Skeletal muscle satellite cell (primary cell): Measurements from ENCODE around the gene EPS15.
"Not testable (repeated sequence)": the region's sequence is repeated elsewhere in the genome, so short reads cannot be mapped to it uniquely, and the experiment has no call there.

Experiments
- H3K27me3 ChIP-seq: 2 replicates; pipeline ENCODE4 v1.7.0; 2013; ENCODE audit warnings: low read length; ENCODE audit not compliant: control insufficient read depth, insufficient read depth
- H3K36me3 ChIP-seq: 2 replicates; pipeline ENCODE4 v1.7.0; 2013; ENCODE audit warnings: mild to moderate bottlenecking, control low read depth, low read length; ENCODE audit not compliant: insufficient read depth
- H3K4me1 ChIP-seq: 2 replicates; pipeline ENCODE4 v1.7.0; 2013; ENCODE audit warnings: low read length; ENCODE audit not compliant: control insufficient read depth, insufficient read depth
- H3K4me2 ChIP-seq: 2 replicates; pipeline ENCODE4 v1.7.0; 2013; ENCODE audit warnings: mild to moderate bottlenecking, low read length
- H3K4me3 ChIP-seq: 2 replicates; pipeline ENCODE4 v1.7.0; 2013; ENCODE audit warnings: low read length
- H3K9ac ChIP-seq: 2 replicates; pipeline ENCODE4 v1.7.0; 2013; ENCODE audit warnings: mild to moderate bottlenecking, low read depth, low read length, moderate library complexity
- H3K9me3 ChIP-seq: replicated peaks from 2 replicates; pipeline ENCODE4 v1.7.0; 2013; ENCODE audit warnings: mild to moderate bottlenecking, control low read depth, low read length

The EPS15 gene

DNA sequence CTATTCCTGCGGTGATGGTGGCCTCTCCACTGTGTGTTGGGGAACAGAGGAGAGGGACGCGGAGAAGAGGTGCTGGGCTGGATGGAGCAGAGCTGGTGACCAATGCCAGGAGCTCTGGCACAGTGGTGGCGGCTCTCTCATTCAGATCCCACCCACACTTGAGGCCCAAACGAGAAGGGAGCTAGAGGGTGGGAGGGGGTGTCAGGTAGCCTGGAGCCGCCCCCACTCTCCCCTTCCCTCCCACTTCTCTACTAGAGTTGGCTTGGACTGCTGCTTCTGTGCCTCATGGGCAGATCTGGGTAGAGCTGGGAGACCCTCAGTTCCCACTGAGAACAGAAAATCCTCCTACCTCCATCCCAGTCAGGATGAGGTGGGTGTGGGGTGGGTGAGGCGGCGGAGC is 192.2 kb downstream of the EPS15 start:
- H3K9me3 ChIP-seq: no peaks in the 10 kb centered on the region
- H3K4me3 ChIP-seq: no peak overlapping the region
- no peaks in the 10 kb centered on the region for H3K27me3 ChIP-seq
- H3K4me2 ChIP-seq: no peak overlapping the region
- no peak overlapping the region for H3K9ac ChIP-seq
- H3K4me1 ChIP-seq: peaks cover 42% of the 10 kb centered on the region
- no peaks in the 10 kb centered on the region for H3K36me3 ChIP-seq

DNA sequence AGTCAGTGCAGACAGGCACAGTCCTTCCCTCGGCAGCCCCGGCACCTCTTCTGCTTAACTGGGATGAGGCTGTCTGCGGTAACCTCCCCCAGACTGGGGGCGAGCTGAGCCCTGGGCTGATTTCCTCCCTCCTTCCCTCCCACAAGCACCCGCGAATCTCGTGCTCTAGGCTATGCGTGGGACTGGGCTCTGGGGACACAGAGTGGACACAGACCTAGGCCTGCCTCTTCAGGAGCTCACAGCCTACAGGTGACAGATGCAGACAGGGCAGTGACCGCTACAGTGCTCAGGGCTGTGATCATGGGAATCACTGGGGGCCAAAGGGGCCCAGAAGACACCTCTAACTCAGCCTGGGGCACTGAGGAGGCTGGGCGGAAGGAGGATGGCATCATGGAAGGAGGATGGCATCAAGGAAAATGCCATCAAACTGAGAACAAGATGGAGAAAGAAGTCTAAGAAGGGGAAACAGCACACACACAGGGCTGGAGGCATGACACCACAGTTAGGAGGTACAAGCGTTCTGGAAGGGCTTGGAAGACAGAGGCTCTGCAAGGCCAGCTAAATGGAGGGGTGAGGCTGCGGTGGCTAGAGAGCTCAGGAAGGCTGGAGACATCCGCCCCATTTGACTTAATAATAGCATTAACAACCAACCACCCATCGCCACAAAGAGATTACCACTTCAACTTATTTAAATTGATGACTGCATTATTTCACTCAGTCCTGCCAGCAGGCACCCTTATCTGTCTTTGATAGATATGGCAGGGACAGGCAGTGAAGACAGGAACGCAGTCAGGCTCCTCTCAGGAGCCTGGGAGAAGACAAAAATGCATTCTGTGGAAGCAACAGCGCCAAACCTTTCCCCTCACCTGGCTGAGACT is 192.9 kb downstream of the EPS15 start:
- Histone ChIP-seq H3K9ac (no peak overlapping the region), H3K4me1 (peaks cover 35% of the 10 kb centered on the region), H3K27me3 (no peaks in the 10 kb centered on the region), H3K36me3 (no peaks in the 10 kb centered on the region), H3K4me3 (no peak overlapping the region), H3K4me2 (no peak overlapping the region), H3K9me3 (no peaks in the 10 kb centered on the region)

DNA sequence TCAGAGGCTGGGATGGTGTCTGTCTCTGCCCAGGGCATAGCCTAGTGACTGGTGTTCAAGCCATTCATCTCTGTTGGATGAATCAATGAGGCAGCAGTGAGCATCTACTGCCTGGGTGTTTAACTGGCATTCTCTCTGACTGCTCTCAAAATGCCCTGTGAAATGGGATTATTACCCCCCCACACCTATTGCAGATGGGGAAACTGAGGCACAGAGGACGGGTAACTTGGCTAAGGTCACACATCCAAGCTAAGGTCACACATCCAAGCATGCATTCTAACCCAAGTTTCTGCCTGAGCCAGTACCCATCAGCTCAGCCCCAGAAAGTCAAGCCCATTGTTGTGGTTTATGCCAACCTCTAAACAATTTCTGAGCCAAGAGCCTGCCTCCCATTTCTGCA is 193.7 kb downstream of the EPS15 start:
- Histone ChIP-seq H3K27me3 (no peaks in the 10 kb centered on the region), H3K4me1 (peaks cover 29% of the 10 kb centered on the region), H3K4me2 (no peak overlapping the region), H3K9me3 (no peaks in the 10 kb centered on the region), H3K36me3 (no peaks in the 10 kb centered on the region), H3K9ac (no peak overlapping the region), H3K4me3 (no peak overlapping the region)

DNA sequence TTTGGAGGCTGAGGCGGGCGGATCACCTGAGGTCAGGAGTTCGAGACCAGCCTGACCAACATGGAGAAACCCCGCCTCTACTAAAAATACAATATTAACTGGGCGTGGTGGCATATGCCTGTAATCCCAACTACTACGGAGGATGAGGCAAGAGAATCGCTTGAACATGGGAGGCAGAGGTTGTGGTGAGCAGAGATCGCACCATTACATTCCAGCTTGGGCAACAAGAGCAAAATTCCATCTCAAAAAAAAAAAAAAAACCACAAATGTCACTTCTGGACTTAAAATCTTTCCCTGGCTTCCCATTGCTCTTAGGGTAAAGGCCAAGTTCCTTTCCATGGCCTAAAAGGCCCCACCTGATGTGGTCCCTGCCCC is 194.1 kb downstream of the EPS15 start:
- not testable (repeated sequence) for H3K4me3 ChIP-seq, H3K4me2 ChIP-seq, H3K9ac ChIP-seq, H3K36me3 ChIP-seq, H3K27me3 ChIP-seq, H3K9me3 ChIP-seq
- H3K4me1 ChIP-seq: peaks cover 29% of the 10 kb centered on the region

DNA sequence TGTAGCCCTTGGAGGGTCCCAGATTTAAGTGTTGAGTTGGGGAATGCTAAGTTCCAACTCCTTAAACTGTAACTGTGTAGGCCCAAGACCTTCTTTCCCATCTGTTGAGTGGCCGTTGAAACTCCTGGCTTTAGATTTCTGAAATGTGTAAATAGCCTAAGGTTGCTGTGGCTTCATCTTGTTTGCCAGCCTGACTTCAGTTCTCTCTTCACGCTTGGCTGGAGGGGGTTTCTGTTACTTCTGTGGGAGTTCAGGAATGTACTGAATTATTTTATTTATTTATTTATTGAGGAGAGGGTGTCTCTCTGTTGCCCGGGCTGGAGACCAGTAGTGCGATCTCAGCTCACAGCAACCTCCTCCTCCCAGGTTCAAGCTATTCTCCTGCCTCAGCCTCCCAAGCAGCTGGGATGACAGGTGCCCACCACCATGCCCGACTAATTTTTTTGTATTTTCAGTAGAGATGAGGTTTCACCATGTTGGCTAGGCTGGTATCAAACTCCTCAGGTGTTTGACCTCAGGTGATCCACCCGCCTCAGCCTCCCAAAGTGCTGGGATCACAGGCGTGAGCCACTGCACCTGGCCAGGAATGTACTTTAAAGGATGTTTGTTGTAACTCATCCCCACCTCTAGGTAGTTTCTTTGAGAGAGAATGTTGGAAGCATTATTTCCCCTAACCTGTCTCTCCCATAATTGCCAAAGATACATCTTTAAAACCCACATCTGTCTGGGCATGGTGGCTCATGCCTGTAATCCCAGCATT is 194.6 kb downstream of the EPS15 start:
- no peaks in the 10 kb centered on the region for H3K36me3 ChIP-seq
- peaks cover 23% of the 10 kb centered on the region for H3K4me1 ChIP-seq
- no peaks in the 10 kb centered on the region for H3K9me3 ChIP-seq
- H3K4me3 ChIP-seq: no peak overlapping the region
- no peak overlapping the region for H3K9ac ChIP-seq
- no peaks in the 10 kb centered on the region for H3K27me3 ChIP-seq
- no peak overlapping the region for H3K4me2 ChIP-seq

DNA sequence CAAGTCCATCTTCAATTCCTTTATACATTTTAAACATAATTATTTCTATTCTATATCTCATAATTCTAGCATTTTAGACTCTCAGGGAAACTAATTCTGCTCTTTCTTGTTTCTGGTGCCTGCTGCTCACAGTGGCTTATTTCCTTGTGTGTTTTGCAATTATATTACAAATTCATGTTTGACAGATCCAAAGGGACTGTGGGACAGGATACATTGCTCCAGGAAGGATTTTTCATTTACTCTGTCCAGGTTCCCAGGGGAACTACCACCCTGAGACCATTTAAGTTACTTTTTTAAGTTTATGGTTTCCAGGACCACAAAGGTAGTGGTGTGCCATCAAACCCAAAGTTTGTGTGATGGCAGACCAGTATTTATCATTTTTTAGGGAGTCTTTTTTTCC is 195.3 kb downstream of the EPS15 start:
- Histone ChIP-seq H3K4me1 (peaks cover 16% of the 10 kb centered on the region), H3K9ac (no peak overlapping the region), H3K4me3 (no peak overlapping the region), H3K27me3 (no peaks in the 10 kb centered on the region), H3K9me3 (no peaks in the 10 kb centered on the region), H3K36me3 (no peaks in the 10 kb centered on the region), H3K4me2 (no peak overlapping the region)

DNA sequence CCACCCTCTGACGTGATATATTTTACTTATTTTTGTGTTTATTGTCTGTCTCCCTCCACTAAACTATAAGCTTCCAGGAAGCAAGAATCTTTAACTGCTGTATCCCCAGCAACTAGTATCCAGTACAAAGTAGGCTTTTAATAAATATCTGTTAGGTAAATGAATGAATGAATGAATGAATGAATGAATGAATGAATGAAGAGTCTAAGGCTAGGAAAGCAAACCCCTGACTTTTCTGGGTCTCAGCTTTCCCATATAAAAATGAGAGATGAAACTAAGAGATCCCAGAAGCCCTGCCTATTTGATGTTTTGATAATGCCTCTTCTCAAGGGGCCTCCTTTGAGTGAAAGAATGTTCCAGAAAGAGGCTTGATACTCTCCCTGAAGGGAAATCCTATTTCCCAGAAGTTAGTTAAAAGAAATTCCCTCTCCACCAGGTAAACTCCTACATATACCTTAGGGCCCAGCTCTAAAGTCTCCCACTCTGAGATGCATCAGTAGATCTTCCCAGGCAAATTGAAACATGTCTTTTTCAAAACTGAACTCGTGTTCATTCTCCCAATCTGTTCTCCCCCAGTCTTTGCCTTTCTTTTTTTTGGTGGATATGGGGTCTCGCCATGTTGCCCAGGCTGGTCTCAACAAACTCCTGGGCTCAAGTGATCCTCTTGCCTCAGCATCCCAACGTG is 196.5 kb downstream of the EPS15 start:
- H3K4me3 ChIP-seq: no peak overlapping the region
- peaks cover 4% of the 10 kb centered on the region for H3K4me1 ChIP-seq
- H3K9me3 ChIP-seq: no peaks in the 10 kb centered on the region
- H3K27me3 ChIP-seq: no peaks in the 10 kb centered on the region
- no peak overlapping the region for H3K9ac ChIP-seq
- no peaks in the 10 kb centered on the region for H3K36me3 ChIP-seq
- H3K4me2 ChIP-seq: no peak overlapping the region

DNA sequence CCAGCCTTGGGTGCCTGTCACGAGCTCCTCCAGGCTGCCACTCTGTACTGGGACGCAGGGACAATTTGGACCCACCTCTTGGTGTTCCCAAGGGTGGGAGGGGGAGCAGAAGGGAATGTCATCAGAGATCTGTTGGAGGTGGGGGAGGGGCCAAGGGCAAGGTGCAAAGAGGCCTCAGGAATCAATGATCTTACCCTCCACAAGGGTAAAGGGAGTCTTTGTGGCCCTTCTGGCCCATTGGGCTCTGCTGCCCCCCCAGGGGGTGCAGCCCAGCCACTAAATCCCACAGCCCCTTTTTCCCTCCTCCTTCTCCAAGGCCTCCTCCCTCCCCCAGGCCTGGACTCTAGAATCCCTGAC is 197.2 kb downstream of the EPS15 start:
- Histone ChIP-seq H3K36me3 (no peaks in the 10 kb centered on the region), H3K4me1 (no peaks in the 10 kb centered on the region), H3K9ac (no peak overlapping the region), H3K4me3 (no peak overlapping the region), H3K9me3 (no peaks in the 10 kb centered on the region), H3K27me3 (no peaks in the 10 kb centered on the region), H3K4me2 (no peak overlapping the region)

DNA sequence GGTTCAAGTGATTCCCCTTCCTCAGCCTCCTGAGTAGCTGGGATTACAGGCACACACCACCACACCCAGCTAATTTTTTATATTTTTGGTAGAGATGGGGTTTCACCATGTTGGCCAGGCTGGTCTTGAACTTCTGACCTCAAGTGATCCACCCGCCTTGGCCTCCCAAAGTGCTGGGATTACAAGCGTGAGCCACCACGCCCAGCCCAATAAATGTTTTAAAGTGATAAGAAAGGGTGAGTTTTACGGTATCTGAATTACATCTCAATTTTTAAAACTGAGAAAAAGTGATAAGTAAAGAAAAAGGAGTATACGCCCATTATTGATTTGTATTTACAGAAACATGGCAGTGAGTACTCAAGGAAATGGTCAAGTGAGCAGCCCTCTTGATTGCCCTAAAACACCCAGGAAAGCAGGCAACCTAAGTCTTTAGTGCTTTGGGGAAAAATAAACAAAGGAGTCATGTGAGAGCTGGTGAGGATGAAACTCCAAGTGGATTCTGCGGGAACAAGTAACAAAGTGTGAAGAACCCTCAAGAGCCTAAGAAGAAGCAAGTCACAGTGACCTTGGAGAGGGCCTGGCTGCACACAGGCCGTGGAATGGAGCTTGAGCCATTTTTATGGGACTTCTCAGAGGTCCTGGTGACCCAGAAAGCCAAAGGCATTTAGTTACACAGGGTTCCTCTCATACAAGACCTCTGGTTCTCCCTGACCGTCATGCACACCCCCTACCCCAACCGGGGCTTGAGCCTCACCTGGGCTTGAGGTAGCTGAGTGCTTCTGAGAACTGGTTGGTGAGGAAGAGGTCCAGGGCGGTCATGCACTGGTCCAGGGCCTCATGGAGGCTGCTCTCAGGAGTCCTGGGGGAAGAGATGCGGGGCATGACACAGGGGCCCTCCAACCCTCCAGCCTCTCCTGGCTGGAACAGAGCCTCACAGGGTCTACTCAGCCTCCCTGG is 197.8 kb downstream of the EPS15 start:
- Histone ChIP-seq H3K36me3 (no peaks in the 10 kb centered on the region), H3K4me2 (no peak overlapping the region), H3K27me3 (no peaks in the 10 kb centered on the region), H3K4me1 (no peaks in the 10 kb centered on the region), H3K9me3 (no peaks in the 10 kb centered on the region), H3K4me3 (no peak overlapping the region), H3K9ac (no peak overlapping the region)

DNA sequence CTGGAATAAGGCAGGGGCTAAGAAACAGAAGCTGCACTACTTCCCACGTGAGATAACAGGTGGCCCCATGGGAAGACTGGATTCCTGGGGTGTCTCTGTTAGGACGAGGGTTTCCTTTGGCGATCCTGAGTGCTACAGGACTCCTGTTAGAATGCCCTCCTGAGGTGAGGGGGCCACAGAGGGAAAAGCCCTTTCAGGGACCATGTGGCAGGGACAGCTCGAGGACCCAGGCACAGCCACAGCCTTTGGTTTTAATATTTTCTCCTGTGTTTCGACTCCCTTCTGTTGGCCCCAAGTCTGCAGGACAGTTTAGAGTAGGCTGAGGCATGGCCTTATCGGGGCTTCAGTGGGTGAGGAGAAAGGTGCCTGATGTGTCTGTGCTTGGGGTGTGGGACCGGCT is 201.3 kb downstream of the EPS15 start:
- peaks cover 12% of the 10 kb centered on the region for H3K4me1 ChIP-seq
- H3K4me2 ChIP-seq: no peak overlapping the region
- no peaks in the 10 kb centered on the region for H3K27me3 ChIP-seq
- H3K4me3 ChIP-seq: no peak overlapping the region
- H3K36me3 ChIP-seq: no peaks in the 10 kb centered on the region
- H3K9me3 ChIP-seq: no peaks in the 10 kb centered on the region
- no peak overlapping the region for H3K9ac ChIP-seq

DNA sequence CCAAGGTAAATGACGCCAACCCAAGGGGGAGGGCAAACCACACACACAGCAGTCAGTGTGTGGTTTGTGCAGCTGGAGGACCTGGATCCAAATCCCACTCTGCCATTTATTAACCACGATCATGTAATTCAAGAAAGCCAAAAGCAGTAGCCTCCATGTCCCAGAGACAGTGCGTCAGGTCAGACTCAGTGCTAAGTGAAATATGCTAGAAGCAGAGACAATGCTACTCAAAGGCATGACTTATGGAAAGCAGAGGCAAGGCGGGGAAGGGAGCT is 202.3 kb downstream of the EPS15 start:
- Histone ChIP-seq H3K9ac (no peak overlapping the region), H3K36me3 (no peaks in the 10 kb centered on the region), H3K4me3 (no peak overlapping the region), H3K9me3 (no peaks in the 10 kb centered on the region), H3K27me3 (no peaks in the 10 kb centered on the region), H3K4me1 (peaks cover 12% of the 10 kb centered on the region), H3K4me2 (no peak overlapping the region)
